ENCODE results near the gene KRTAP9-7. TPM values are rescaled to one million over a fixed set of nuclear protein-coding genes. Genes with fewer than 3 reads are reported as not detected.
"Not testable (repeated sequence)": the region's sequence is repeated elsewhere in the genome, so short reads cannot be mapped to it uniquely, and the experiment has no call there.

The KRTAP9-7 gene
- total RNA-seq, 1 donor from 2014 or later = not detected

DNA sequence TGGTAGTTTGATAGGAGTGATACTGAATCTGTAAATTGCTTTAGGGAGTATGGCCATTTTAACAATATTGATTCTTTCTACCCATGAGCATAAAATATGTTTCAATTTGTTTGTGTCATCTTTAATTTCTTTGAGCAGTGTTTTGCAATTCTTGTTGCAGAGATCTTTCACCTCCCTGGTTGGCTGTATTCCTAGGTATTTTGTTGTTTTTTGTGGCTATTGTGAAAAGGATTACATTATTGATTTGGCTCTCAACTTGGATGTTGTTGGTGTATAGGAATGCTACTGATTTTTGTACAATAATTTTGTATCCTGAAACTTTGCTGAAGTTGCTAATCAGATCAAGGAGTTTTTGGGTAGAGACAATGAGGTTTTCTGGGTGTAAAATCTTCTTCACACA, 17.1 kb upstream of the KRTAP9-7 start:
- Mint-ChIP-seq H3K36me3 (ENCODE audit: low read depth, unreplicated experiment) (no peaks in the 10 kb centered on the region), H3K9me3 (ENCODE audit: unreplicated experiment) (no peaks in the 10 kb centered on the region), H3K4me1 (ENCODE audit: unreplicated experiment) (no peaks in the 10 kb centered on the region), H3K27ac (ENCODE audit: unreplicated experiment) (no peak overlapping the region), H3K4me3 (ENCODE audit: unreplicated experiment) (no peak overlapping the region), H3K27me3 (ENCODE audit: unreplicated experiment) (peaks cover 3% of the 10 kb centered on the region)
- no peak for DNase-seq (ENCODE audit: low spot score)
- TF ChIP-seq, protein P1, sequence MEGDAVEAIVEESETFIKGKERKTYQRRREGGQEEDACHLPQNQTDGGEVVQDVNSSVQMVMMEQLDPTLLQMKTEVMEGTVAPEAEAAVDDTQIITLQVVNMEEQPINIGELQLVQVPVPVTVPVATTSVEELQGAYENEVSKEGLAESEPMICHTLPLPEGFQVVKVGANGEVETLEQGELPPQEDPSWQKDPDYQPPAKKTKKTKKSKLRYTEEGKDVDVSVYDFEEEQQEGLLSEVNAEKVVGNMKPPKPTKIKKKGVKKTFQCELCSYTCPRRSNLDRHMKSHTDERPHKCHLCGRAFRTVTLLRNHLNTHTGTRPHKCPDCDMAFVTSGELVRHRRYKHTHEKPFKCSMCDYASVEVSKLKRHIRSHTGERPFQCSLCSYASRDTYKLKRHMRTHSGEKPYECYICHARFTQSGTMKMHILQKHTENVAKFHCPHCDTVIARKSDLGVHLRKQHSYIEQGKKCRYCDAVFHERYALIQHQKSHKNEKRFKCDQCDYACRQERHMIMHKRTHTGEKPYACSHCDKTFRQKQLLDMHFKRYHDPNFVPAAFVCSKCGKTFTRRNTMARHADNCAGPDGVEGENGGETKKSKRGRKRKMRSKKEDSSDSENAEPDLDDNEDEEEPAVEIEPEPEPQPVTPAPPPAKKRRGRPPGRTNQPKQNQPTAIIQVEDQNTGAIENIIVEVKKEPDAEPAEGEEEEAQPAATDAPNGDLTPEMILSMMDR (IDR thresholded peaks at IDR 0.05; ENCODE audit: unreplicated experiment) = no peak

DNA sequence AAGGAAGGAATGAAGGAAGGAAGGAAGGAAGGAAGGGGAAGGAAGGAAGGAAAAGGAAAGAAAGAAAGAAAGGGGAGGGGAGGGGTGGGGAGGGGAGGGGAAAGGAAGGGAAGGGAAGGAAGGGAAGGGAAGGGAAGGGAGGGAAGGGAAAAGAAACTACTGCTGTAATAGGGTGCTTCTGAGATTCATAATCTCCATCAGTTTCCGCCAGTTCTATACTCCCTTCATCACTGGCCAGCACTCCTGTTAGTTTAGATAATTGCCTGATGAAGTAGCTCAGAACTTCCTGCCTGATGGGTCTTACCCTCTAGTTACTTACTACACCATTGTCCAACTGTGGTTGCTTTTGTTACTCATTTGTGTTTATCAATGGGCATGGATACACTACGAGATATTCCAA, 12.3 kb upstream of the KRTAP9-7 start:
- Mint-ChIP-seq H3K27me3 (ENCODE audit: unreplicated experiment) (no peaks in the 10 kb centered on the region), H3K36me3 (ENCODE audit: low read depth, unreplicated experiment) (no peaks in the 10 kb centered on the region), H3K4me3 (ENCODE audit: unreplicated experiment) (no peak overlapping the region), H3K4me1 (ENCODE audit: unreplicated experiment) (no peaks in the 10 kb centered on the region), H3K27ac (ENCODE audit: unreplicated experiment) (no peak overlapping the region), H3K9me3 (ENCODE audit: unreplicated experiment) (no peaks in the 10 kb centered on the region)
- DNase-seq (ENCODE audit: low spot score) = no peak
- TF ChIP-seq, protein P1 (IDR thresholded peaks at IDR 0.05; ENCODE audit: unreplicated experiment) = no peak

DNA sequence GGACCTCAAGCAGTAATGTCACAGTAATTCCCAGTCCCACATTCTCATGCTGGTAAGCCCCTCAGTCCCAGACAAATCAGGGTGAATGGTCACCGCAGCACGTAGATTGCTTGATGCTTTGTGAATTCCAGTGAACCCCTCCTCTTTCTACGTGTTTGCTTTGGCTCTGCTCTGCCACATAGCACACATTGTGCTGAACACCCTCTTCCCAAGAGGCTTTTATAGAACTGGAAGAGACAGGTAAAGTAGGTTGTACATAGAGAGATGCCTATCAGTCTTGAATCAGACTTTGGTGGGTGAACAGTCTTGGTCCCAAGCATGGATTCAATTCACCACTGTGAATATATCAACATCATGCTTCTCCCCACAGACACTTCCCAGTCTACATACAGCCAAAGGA, 10.9 kb upstream of the KRTAP9-7 start:
- H3K9me3 Mint-ChIP-seq (ENCODE audit: unreplicated experiment) = no peaks in the 10 kb centered on the region
- H3K4me1 Mint-ChIP-seq (ENCODE audit: unreplicated experiment) = no peaks in the 10 kb centered on the region
- H3K4me3 Mint-ChIP-seq (ENCODE audit: unreplicated experiment) = no peak overlapping the region
- no peaks in the 10 kb centered on the region for H3K36me3 Mint-ChIP-seq (ENCODE audit: low read depth, unreplicated experiment)
- no peak for DNase-seq (ENCODE audit: low spot score)
- TF ChIP-seq, protein P1 (IDR thresholded peaks at IDR 0.05; ENCODE audit: unreplicated experiment) = no peak
- H3K27me3 Mint-ChIP-seq (ENCODE audit: unreplicated experiment) = no peaks in the 10 kb centered on the region
- H3K27ac Mint-ChIP-seq (ENCODE audit: unreplicated experiment) = no peak overlapping the region

DNA sequence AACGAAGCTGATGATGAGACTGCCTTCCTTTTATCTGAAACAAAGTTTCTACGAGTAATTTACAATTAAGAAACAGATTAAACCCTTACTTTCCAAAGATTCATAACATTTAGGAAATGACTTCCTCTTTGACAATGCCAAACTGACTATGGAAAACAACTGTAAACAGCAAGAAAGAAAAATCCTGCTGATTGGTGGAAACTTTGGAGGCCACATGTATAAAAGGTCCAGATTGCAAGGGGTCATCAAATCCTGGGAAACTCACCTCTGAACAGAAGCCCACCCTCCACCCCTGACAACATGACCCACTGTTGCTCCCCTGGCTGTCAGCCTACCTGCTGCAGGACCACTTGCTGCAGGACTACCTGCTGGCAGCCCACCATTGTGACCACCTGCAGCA, 10.4 kb upstream of the KRTAP9-7 start, which contains the start of gene KRTAP9-6:
Gene KRTAP9-6 (plus strand): TSS at position 301 of the 400 bp plus-strand sequence. CDS start 0 bp downstream, at position 301.
- no peak within 1 kb of the TSS for H3K27ac Mint-ChIP-seq (ENCODE audit: unreplicated experiment)
- H3K36me3 Mint-ChIP-seq (ENCODE audit: low read depth, unreplicated experiment) = no peaks in the 10 kb centered on the region
- no peaks in the 10 kb centered on the region for H3K4me1 Mint-ChIP-seq (ENCODE audit: unreplicated experiment)
- no peak within 1 kb of the TSS for H3K4me3 Mint-ChIP-seq (ENCODE audit: unreplicated experiment)
- TF ChIP-seq, protein P1 (IDR thresholded peaks at IDR 0.05; ENCODE audit: unreplicated experiment) = no peak
- DNase-seq (ENCODE audit: low spot score) = no peak
- no peaks in the 10 kb centered on the region for H3K9me3 Mint-ChIP-seq (ENCODE audit: unreplicated experiment)
- H3K27me3 Mint-ChIP-seq (ENCODE audit: unreplicated experiment) = no peaks in the 10 kb centered on the region

DNA sequence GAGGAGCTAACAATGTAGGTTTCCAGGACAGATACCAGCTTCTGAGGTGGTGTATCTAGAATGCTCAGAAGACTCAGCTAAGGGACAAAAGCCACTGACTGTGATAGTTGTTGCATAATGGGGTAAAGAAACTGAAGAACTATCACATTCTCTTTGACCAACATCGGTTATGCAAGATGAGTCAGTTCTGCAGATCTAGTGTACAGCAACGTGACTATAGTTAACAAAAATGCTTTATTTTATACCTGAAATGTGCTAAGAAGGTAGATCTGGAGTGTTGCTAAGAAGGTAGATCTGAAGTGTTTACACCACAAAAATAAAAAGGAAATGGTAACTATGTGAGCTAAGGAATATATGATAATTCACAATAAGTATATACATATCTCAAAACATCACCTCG, 7.8 kb upstream of the KRTAP9-7 start:
- H3K9me3 Mint-ChIP-seq (ENCODE audit: unreplicated experiment) = no peaks in the 10 kb centered on the region
- DNase-seq (ENCODE audit: low spot score) = no peak
- TF ChIP-seq, protein P1 (IDR thresholded peaks at IDR 0.05; ENCODE audit: unreplicated experiment) = no peak
- no peak overlapping the region for H3K27ac Mint-ChIP-seq (ENCODE audit: unreplicated experiment)
- no peaks in the 10 kb centered on the region for H3K36me3 Mint-ChIP-seq (ENCODE audit: low read depth, unreplicated experiment)
- H3K27me3 Mint-ChIP-seq (ENCODE audit: unreplicated experiment) = no peaks in the 10 kb centered on the region
- H3K4me3 Mint-ChIP-seq (ENCODE audit: unreplicated experiment) = no peak overlapping the region
- H3K4me1 Mint-ChIP-seq (ENCODE audit: unreplicated experiment) = no peaks in the 10 kb centered on the region

DNA sequence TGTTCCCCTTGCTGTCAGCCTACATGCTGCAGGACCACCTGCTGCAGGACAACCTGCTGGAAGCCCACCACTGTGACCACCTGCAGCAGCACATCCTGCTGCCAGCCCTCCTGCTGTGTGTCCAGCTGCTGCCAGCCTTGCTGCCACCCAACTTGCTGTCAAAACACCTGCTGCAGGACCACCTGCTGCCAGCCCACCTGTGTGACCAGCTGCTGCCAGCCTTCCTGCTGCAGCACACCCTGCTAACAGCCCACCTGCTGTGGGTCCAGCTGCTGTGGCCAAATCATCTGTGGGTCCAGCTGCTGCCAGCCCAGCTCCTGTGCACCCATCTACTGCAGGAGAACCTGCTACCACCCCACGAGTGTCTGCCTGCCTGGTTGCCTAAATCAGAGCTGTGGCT, 4.2 kb upstream of the KRTAP9-7 start:
- not testable (repeated sequence) for H3K27me3 Mint-ChIP-seq (ENCODE audit: unreplicated experiment); H3K27ac Mint-ChIP-seq (ENCODE audit: unreplicated experiment); DNase-seq (ENCODE audit: low spot score); H3K36me3 Mint-ChIP-seq (ENCODE audit: low read depth, unreplicated experiment); H3K4me1 Mint-ChIP-seq (ENCODE audit: unreplicated experiment); H3K9me3 Mint-ChIP-seq (ENCODE audit: unreplicated experiment); H3K4me3 Mint-ChIP-seq (ENCODE audit: unreplicated experiment)

All from endothelial cell (in vitro differentiated cells).